HUES6 (cell line): ENCODE data around the gene ADAMTS2.

Experiments
- H3K27ac ChIP-seq: 2 replicates; pipeline ENCODE4 v1.7.0; 2013; ENCODE audit warnings: low read depth, mild to moderate bottlenecking, low read length, inconsistent platforms
- H3K27me3 ChIP-seq: 2 replicates; pipeline ENCODE4 v1.6.1; 2013; ENCODE audit warnings: low read length; ENCODE audit not compliant: control insufficient read depth, insufficient read depth
- H3K36me3 ChIP-seq: 2 replicates; pipeline ENCODE4 v1.6.1; 2013; ENCODE audit warnings: low read length; ENCODE audit not compliant: control insufficient read depth, insufficient read depth
- H3K4me1 ChIP-seq: 2 replicates; pipeline ENCODE4 v1.6.1; 2013; ENCODE audit warnings: low read length; ENCODE audit not compliant: control insufficient read depth, insufficient read depth
- H3K4me3 ChIP-seq: 2 replicates; pipeline ENCODE4 v1.5.1; 2013; ENCODE audit warnings: low read depth, low read length
- H3K9ac ChIP-seq: one replicate; pipeline ENCODE4 v1.6.1; 2013; ENCODE audit warnings: mild to moderate bottlenecking, low read length
- H3K9me3 ChIP-seq: 2 replicates; pipeline ENCODE4 v1.6.1; 2013; ENCODE audit warnings: low read depth, low read length; ENCODE audit not compliant: control insufficient read depth, insufficient read depth

ADAMTS2 gene

GRCh38 chr5:179348843-179349242 is 3.6 kb upstream of the ADAMTS2 start:
- Histone ChIP-seq H3K4me1 (peaks cover under 1% of the 10 kb centered on the region; the same call in 1 of the 2 replicates), H3K36me3 (no peaks in the 10 kb centered on the region), H3K9me3 (no peaks in the 10 kb centered on the region), H3K27me3 (peaks cover 65% of the 10 kb centered on the region), H3K27ac (no peak overlapping the region), H3K9ac (no peak overlapping the region), H3K4me3 (no peak overlapping the region)

GRCh38 chr5:179348011-179348530 is 2.8 kb upstream of the ADAMTS2 start:
- Histone ChIP-seq H3K9ac (no peak overlapping the region), H3K9me3 (no peaks in the 10 kb centered on the region), H3K27me3 (peaks cover 73% of the 10 kb centered on the region), H3K4me3 (no peak overlapping the region), H3K36me3 (no peaks in the 10 kb centered on the region), H3K4me1 (peaks cover 8% of the 10 kb centered on the region), H3K27ac (no peak overlapping the region)

- H3K4me1 ChIP-seq, result peaks cover 13% of the 10 kb centered on the region
- H3K4me3 ChIP-seq, result no peak overlapping the region
- no peak overlapping the region for H3K9ac ChIP-seq
- H3K27ac ChIP-seq, result no peak overlapping the region
- H3K36me3 ChIP-seq, result no peaks in the 10 kb centered on the region
- peaks cover 78% of the 10 kb centered on the region for H3K27me3 ChIP-seq
- no peaks in the 10 kb centered on the region for H3K9me3 ChIP-seq
Measured at GRCh38 chr5:179347581-179347980, 2.3 kb upstream of the ADAMTS2 start.

GRCh38 chr5:179346875-179347274 is 1.6 kb upstream of the ADAMTS2 start:
- H3K27ac ChIP-seq, result no peak overlapping the region
- H3K27me3 ChIP-seq, result peaks cover 85% of the 10 kb centered on the region
- no peak overlapping the region for H3K4me3 ChIP-seq
- H3K36me3 ChIP-seq, result no peaks in the 10 kb centered on the region
- H3K4me1 ChIP-seq, result peaks cover 15% of the 10 kb centered on the region
- no peaks in the 10 kb centered on the region for H3K9me3 ChIP-seq
- H3K9ac ChIP-seq, result no peak overlapping the region

- Histone ChIP-seq H3K36me3 (no peaks in the 10 kb centered on the region), H3K9ac (no peak overlapping the region), H3K27me3 (peaks cover 88% of the 10 kb centered on the region), H3K4me3 (peak overlapping the region; percentile 93; the same call in 1 of the 2 replicates), H3K27ac (no peak overlapping the region), H3K4me1 (peaks cover 15% of the 10 kb centered on the region), H3K9me3 (no peaks in the 10 kb centered on the region)
Measured at GRCh38 chr5:179346401-179346800, 1.1 kb upstream of the ADAMTS2 start.

GRCh38 chr5:179345183-179345432 is 153 bp downstream of the ADAMTS2 start:
- H3K4me3 ChIP-seq, result peak overlapping the region; percentile 93
- H3K4me1 ChIP-seq, result peaks cover 15% of the 10 kb centered on the region
- no peak overlapping the region for H3K27ac ChIP-seq
- no peak overlapping the region for H3K9ac ChIP-seq
- H3K36me3 ChIP-seq, result no peaks in the 10 kb centered on the region
- peaks cover 78% of the 10 kb centered on the region for H3K27me3 ChIP-seq
- no peaks in the 10 kb centered on the region for H3K9me3 ChIP-seq

- H3K27me3 ChIP-seq, result peaks cover 73% of the 10 kb centered on the region
- H3K9me3 ChIP-seq, result no peaks in the 10 kb centered on the region
- H3K9ac ChIP-seq, result peak overlapping the region; percentile 51
- peak overlapping the region; percentile 93 for H3K4me3 ChIP-seq
- H3K36me3 ChIP-seq, result no peaks in the 10 kb centered on the region
- H3K27ac ChIP-seq, result no peak overlapping the region
- peaks cover 15% of the 10 kb centered on the region for H3K4me1 ChIP-seq
Measured at GRCh38 chr5:179344431-179345182, 654 bp downstream of the ADAMTS2 start.

GRCh38 chr5:179343719-179344430 is 1.4 kb downstream of the ADAMTS2 start:
- Histone ChIP-seq H3K27ac (no peak overlapping the region), H3K4me1 (peaks cover 15% of the 10 kb centered on the region), H3K4me3 (peak overlapping the region; percentile 93), H3K36me3 (no peaks in the 10 kb centered on the region), H3K9ac (peak overlapping the region; percentile 51), H3K9me3 (no peaks in the 10 kb centered on the region), H3K27me3 (peaks cover 67% of the 10 kb centered on the region)

GRCh38 chr5:179343021-179343718 is 2.1 kb downstream of the ADAMTS2 start:
- Histone ChIP-seq H3K36me3 (no peaks in the 10 kb centered on the region), H3K27me3 (peaks cover 60% of the 10 kb centered on the region), H3K9me3 (no peaks in the 10 kb centered on the region), H3K27ac (no peak overlapping the region), H3K4me3 (peak overlapping the region; percentile 93), H3K9ac (no peak overlapping the region), H3K4me1 (peaks cover 15% of the 10 kb centered on the region)

GRCh38 chr5:179342577-179342976 is 2.7 kb downstream of the ADAMTS2 start:
- Histone ChIP-seq H3K27ac (no peak overlapping the region), H3K36me3 (no peaks in the 10 kb centered on the region), H3K27me3 (peaks cover 54% of the 10 kb centered on the region), H3K4me1 (peaks cover 18% of the 10 kb centered on the region), H3K4me3 (peak overlapping the region; percentile 93; the same call in 1 of the 2 replicates), H3K9me3 (no peaks in the 10 kb centered on the region), H3K9ac (no peak overlapping the region)

- H3K9ac ChIP-seq, result no peak overlapping the region
- H3K9me3 ChIP-seq, result no peaks in the 10 kb centered on the region
- peaks cover 20% of the 10 kb centered on the region for H3K4me1 ChIP-seq
- no peaks in the 10 kb centered on the region for H3K36me3 ChIP-seq
- no peak overlapping the region for H3K4me3 ChIP-seq
- H3K27ac ChIP-seq, result no peak overlapping the region
- H3K27me3 ChIP-seq, result peaks cover 33% of the 10 kb centered on the region
Measured at GRCh38 chr5:179340465-179340864, 4.8 kb downstream of the ADAMTS2 start.
